AG09309 (cell line): ENCODE results near the gene OVAAL.

Experiments used
- DNase-seq: peaks from one replicate; pipeline ENCODE4 v3.0.0-alpha.2; 2010; ENCODE audit warnings: low read depth
- H3K4me3 ChIP-seq: 2 replicates; pipeline ENCODE4 v1.5.1; 2011; ENCODE audit warnings: mild to moderate bottlenecking, low read depth, low read length, moderate library complexity; ENCODE audit not compliant: control insufficient read depth
- CTCF ChIP-seq: IDR thresholded peaks from 2 replicates; pipeline ENCODE4 v1.5.1; 2011; ENCODE audit warnings: mild to moderate bottlenecking, low read depth, low read length, inconsistent platforms; ENCODE audit not compliant: insufficient read depth, control insufficient read depth; ENCODE audit errors: missing control alignments

Gene OVAAL

GRCh38 chr1:180560200-180560867 is 1.6 kb downstream of the OVAAL start:
- H3K4me3 ChIP-seq: no peak overlapping the region
- no peak for TF ChIP-seq CTCF
- DNase-seq: no peak

- TF ChIP-seq CTCF: no peak
- DNase-seq: no peak
- no peak overlapping the region for H3K4me3 ChIP-seq
Observed at GRCh38 chr1:180560868-180561600, 2.3 kb downstream of the OVAAL start.

GRCh38 chr1:180562640-180563025 is 3.9 kb downstream of the OVAAL start:
- no peak for TF ChIP-seq CTCF
- no peak for DNase-seq
- no peak overlapping the region for H3K4me3 ChIP-seq

GRCh38 chr1:180563026-180563827 is 4.5 kb downstream of the OVAAL start:
- TF ChIP-seq CTCF: no peak
- DNase-seq: no peak

GRCh38 chr1:180565121-180565871 is 6.5 kb downstream of the OVAAL start:
- DNase-seq: no peak
- TF ChIP-seq CTCF: no peak
- no peak overlapping the region for H3K4me3 ChIP-seq

More at GRCh38 chr1:180563026-180563827, 4.5 kb downstream of the OVAAL start:
- H3K4me3 ChIP-seq: no peak overlapping the region

GRCh38 chr1:180566026-180566425 is 7.3 kb downstream of the OVAAL start:
- H3K4me3 ChIP-seq: no peak overlapping the region
- TF ChIP-seq CTCF: no peak
- no peak for DNase-seq
